Activated CD4-positive, alpha-beta T cell treated with anti-CD3 and anti-CD28 coated beads, Interleukin-2, amount 50 U/mL, for 16 hours (primary cell): ENCODE data around the gene WDR7.

Experiments
- DNase-seq: peaks from one replicate; pipeline ENCODE4 v3.0.0-alpha.2; 2020

Gene WDR7

DNA sequence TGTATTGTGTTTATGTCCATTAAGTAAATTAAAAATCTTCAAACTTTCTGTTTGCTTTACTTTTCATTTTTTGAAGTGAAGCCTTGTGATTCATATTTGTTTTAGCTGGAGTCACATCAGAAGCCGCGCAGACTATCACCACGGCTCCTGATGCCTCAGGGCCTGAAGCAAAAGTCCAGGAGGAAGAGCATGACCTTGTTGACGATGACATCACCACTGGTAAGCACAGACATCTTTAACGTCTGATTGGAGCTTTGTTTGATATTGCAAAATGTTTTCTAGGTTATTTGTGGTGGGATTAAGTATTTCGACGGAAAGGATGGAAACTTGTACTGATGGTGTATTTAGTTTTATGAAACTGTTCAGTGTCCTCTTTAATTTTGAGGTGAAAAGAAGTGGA lies 164.8 kb downstream of the WDR7 start:
- DNase-seq: no peak

DNA sequence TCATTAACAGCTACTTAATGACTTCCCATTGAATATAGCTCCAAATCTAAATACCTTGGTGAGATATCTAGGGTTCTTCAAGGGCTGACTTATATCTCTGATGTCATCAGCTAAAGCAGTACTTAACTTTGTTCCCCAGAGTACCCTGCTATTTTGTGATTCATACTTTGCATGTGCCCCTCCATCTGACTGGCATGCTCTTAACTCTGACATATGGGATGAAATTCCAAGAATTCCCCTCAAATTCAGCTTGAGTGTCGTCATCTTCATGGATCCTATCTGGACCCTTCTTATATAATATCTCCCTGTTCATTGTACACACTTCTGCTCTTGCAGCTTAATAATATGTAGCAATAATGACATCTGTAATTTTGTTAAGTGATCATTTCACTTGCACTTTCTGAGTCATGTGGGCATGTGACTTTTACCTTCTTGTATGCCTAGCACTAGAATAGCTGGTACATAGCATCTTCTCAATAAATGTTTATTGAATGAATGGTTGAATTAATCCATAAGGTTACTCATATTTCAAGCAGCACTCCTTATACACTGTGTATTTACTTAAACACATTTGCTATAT lies 172.9 kb downstream of the WDR7 start:
- DNase-seq: no peak

DNA sequence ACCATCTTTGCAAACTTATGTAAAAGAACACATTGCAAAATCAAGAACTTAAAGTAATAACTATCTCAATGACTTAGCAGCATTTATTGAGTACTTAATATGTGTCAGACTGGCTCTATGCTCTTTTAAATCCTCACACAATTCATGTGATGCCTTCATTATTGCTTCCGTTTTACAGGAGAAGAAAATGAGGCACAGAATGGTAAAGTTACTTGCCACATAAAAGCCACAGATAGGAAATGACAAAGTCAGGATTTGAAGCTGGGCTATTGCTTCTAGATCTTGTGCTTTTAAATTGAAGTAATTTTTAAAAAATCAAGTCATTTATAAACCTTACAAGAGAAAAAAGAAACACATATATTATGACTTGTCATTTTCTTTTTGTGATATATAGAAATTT lies 174.2 kb downstream of the WDR7 start:
- no peak for DNase-seq

DNA sequence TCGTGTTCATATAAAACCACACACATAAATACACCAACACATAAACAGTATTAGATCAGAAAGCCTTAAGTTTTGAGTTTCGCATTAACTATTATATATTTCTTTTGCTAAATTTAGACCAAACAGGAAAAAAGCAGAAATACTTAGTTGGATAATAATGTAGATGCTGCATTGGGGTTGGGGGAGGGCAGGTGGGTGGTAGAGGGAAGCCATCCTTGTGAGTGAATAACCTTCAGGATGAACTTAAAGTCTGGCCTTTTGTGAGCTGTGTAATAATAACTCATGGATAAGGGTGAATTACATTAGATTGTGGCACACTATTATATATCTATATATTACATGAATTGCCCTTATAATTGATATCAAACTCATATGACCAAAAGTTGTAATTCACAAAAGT lies 174.7 kb downstream of the WDR7 start:
- no peak for DNase-seq

DNA sequence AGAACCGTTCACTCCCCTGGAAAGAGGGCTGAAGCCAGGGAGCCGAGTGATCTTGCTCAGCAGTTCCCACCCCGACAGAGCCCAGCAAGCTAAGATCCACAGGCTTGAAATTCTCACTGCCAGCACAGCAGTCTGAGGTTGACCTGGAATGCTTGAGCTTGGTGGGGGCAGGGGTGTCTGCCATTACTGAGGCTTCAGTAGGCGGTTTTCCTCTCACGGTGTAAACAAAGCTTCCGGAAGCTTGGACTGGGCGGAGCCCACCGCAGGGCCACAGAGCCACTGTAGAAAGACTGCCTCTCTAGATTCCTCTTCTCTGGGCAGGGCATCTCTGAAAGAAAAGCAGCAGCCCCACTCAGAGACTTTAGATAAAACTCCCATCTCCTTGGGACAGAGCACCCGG lies 180.8 kb downstream of the WDR7 start:
- no peak for DNase-seq

DNA sequence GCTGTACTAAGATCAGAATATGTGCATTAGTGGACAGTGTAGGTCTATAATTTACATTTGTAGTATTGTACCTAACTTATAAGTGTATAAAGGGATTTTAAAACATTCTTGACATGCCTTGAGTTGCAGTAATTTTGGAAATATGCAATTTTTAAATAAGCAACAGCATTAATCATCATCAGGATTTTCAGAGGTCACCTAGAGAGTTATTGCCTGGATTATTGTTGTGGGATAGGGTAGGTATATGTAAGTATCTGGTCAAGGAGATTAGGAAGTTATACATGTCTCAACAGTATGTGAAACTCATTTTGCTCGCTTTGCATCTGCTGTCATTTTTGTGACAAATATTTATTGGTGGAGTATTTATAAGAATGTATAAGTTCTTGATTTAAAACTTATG lies 184.2 kb downstream of the WDR7 start:
- no peak for DNase-seq

DNA sequence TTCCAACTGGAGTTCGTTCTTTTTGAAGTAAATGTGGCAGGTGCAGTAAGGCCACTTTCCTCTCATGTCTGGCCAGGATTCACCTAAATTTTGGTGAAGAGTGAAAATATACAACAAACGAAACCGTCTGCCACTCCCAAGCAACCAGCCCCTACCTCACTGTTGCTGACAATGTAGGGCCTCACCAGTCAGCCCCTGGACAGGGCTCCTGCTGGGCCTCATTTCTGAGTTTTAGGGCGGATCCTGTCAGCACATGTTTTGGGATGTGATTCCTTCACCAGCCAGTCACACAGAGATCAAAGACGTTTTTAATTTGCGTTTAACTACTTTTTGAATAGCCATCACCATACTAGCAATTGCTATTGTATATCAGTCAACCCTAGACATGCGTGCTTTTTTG lies 185.0 kb downstream of the WDR7 start:
- DNase-seq: no peak

DNA sequence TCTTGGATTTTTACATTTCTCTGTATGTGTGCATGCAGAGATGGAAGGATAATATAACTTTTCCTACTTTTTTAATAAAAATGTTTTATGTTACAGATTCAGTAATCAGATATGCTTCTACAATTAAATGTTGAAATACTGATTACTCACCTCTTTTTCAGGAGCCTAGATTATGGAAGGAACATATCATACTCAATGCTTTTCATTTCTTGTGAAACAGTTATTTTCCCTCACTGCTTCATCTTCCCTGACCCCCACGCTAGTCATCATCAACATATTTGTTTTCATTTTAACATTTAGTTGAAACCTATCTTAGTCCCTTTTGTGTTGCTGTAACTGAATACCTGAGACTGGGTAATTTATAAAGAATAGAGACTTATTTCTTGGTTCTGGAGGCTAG lies 190.7 kb downstream of the WDR7 start:
- no peak for DNase-seq

DNA sequence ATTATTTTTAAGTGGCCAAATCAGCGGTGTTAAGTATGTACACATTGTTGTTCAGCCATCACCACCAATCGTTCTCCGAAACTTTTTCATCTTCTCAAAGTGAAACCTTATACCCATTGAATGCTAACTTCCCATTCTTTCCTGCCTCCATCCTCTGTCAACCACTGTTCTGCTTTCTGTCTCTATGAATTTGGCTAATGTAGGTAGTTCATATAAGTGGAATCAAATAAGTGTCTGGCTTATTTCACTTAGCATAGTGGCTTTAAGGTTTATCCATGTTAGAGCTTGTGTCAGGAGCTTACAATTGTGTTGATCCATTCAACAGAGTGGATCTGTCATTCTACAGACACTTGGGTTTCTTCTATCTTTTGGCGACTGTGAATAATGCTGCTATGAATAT lies 192.1 kb downstream of the WDR7 start:
- DNase-seq: no peak

DNA sequence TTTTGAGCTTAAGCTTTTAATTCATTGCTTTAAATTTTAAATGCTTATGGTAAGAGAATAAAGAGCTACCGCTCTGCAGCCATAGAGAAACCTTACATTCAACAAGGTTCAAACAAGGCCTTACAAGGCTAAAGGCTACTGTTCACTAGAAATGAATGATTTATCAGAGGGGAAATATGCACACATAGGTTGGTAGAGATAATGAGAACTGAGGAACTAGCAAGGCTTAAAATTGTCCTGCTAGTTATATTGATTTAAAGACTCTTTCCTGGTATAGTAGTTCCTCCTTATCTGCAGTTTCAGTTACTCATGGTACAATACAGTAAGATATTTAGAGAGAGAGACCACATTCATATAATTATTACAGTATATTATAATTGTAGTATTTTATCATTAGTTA lies 193.4 kb downstream of the WDR7 start:
- DNase-seq: no peak

DNA sequence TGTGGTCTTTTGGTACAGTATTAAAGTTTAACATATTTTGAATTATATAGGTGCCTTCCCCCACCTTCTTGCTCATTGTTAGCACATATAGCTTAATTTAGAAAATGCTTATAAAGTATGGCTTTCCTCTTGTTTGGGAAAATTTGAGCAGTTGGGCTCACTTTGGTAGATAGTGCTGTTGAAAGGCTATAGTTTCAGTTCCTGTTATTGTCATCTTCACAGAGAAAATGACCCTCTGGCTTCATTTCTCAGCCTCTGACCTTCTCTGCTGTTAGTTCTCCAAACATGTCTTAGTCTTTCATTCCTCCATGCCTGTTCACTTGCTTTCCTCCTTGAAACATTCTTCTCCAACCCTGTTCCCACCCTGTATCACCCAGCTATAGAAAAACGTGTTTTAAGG lies 200.6 kb downstream of the WDR7 start:
- DNase-seq: no peak

DNA sequence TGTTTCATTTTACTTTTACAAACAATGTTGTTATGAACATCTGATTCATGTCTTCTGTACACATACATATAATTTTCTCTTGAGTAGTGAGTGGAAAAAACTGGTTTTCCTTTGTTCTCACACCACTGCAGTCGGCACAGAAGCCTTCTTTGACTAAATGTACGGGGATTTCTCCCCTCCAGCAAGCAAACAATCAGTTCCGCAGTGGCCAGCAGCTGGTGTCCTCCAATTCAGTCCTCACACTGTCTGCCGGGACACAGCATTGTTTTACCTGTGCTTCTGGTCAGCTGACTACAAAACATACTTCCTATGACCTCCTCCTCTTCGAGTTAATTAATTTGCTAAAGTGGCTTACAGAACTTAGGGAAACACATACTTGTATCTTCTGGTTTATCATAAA lies 202.8 kb downstream of the WDR7 start:
- DNase-seq: no peak

DNA sequence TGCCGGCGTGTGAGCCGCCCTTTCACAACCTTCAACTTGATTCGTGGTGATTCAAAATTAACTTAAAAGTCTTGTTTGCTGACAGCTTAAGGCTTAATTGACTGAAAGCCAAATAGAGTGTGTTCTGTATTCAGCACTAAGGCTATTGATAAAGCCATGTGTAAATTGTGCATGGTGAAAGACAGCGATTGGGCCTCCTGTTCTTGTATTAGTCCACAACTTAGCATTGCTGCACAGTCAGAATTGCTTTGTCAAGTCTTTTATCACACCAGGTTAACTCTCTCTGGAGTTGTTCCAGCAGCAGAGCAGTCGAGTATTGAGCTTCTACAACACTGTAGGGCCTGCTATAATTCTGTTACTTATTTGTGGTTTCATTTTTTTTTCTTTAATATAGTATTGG lies 210.1 kb downstream of the WDR7 start:
- no peak for DNase-seq

DNA sequence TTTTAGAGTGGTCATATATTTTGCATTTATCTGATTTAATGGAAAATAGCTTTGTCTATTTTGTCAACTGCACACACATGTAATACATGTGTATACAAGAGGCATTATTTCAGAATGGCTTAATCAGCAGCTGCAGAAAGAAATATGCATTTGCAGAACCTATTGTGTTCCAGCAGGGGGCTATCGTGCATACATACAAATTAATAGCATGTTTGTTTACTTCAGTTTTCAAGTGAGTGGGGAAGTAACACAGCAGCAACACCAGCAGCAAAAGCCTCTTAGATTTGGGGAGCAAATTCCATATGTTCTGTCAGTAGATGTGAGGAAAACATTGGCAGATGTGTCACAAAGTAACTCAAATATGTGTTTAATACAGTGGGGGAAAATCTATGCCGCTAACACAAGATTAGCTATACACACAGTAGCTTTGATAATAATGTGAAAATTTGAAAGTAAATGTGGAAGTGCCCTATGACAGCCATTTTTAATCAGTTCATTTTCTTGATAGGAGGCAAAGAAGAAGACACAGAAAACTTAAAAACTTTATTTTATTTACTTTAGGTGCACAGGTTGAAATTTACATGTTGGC lies 218.1 kb downstream of the WDR7 start:
- DNase-seq: peak; percentile 47

DNA sequence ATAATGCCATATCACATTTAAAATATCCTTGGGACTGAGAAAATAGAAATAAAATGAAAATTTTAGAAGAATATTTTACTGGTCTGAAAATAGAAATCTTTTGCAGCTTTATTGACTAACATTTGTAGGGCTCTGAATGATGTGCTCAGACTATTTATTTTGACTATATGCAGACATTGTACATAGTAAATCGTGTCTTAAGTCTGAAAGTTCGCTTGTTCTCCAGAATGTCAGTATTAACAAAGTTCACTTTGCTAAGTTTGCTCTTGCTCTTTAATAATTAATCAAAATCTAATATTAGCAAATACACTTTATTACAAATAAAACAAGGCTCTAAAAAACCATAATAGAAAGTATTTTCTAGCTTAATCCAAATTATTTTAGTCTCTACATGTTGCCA lies 219.8 kb downstream of the WDR7 start:
- DNase-seq: no peak

DNA sequence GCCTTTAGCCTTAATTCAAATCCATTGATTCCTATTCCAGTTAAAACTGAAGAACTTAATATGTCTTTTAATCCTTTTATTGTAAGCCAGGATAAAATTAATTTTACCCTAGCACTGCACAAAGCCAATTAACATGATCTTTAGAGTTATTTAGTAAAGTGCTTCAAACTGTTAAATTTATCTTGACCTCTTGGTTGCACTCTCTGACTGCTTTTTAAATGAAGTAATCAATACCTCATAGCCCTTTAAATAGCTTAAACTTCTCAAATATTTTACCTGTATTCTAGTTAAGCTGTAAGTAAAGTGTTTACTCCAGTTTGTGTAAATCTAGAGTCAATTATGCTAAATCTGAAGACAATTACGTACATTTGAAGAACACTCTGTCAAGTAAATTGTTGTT lies 221.0 kb downstream of the WDR7 start:
- DNase-seq: no peak

DNA sequence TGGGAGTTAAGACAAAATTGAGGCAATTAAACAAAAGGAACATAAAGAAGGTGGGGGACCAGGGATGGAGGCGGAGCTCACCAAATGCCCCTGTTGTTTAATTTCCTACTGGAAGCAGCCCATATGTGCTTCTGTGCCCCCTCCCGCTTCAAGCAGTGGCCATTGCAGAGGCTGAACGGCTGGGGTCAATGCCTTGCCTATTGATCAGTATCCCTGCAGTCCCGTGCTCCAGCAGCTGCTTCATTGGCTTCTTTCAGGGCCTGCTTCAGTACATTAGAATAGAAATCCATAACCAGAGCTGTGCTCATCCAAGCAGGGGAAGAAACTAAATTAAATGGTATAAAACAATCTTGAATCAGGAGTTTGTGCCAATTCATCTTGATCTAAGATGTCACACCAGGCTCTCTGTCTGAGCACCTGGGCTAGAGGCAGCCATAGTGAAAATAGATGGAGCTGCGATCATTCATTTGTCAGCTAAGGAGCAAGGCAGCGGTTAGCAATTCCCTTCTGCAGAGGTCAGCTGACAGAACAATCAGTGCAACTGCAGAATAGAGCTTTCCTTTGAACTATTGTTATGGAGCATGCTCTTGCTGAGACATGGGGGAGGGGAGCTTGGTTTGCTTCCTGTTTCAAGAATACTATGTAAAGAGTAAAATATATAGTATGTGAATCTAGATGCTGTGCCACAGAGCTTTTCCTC lies 222.4 kb downstream of the WDR7 start:
- no peak for DNase-seq

DNA sequence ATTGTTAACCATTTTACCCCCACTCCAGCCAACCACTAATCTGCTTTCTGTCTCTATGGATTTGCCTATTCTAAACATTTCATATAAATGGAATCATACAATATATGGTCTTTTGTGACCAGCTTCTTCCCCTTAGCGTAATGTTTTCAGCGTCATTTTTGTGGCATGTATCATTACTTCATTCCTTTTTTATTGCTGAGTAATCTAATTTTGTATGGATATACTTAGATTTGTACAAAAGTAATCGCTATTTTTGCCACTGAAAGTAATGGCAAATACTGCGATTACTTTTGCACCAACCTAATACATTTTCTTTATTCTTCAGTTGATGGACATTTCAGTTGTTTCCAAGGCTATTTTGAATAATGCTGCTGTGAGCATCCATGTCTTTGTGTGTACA lies 227.6 kb downstream of the WDR7 start:
- no peak for DNase-seq

DNA sequence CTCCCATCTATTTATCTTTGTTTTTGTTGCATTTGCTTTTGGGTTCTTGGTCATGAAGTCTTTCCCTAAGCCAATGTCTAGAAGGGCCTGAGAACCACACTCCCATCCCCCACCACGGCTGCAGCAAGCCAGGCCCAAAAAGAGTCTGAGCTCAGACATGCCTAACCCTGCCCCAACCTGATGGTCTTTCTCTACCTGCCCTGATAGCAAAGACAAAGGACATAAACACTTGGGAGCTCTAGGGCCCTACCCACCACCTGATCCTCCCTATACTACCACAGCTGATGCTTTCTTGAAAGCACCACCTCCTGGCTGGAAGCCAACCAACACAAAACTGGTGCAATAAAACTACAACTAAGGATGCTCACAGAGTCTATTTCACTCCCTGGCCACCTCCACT lies 233.4 kb downstream of the WDR7 start:
- DNase-seq: no peak

DNA sequence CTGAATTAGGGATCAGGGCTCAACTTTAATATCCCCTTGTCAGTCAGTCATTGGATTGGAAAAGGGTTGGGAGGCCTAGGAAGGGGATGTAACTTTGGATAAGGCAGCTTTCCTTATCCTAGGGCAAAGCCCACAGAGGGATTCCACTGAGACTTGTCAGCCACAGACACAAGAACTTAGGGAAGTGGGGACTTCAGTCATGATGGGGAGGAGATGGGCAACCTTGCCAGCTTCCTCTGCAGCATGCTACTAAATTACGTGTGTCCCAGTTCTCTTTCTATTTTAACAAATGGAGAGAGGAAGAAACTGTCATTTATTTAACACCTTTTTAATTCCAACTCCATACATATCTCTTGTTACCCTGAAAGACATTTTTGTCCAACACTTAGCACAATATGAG lies 237.8 kb downstream of the WDR7 start:
- no peak for DNase-seq

DNA sequence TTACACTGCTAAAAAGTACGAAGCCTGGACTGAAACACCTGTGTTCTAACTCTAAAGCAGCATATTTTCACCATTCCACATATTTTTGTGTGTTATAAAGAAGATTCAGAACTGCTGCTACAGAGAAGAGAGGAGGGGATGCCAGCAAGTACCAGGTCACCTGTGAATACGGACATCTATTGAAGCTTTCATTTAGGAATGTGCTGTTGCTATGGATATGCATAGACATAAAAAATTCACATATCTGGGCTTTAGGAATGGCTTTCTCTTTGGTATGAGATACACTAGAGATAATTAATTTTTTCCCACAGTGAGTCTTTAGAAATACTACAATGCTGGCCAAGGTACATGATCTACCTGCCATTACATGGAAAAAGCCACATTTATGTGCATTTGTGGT lies 238.5 kb downstream of the WDR7 start:
- DNase-seq: no peak

DNA sequence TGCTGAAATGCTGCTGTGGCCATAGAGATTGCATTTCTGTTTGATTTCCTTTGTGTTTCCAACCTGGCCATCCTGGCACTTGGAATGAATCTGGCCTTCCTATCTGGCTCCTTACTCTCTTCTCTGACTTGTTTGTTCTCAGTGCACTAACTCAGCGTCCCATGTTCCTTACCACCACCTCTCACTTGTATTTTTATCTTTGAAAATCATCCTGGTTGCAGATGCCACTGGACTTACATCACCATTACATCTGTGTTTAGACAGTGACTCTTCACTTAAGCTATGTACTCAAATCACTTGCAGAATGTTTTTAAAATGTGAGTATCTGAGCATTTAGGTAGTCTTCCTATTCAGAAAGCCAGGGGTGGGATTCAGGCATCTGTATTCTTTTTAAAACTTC lies 239.5 kb downstream of the WDR7 start:
- DNase-seq: no peak

DNA sequence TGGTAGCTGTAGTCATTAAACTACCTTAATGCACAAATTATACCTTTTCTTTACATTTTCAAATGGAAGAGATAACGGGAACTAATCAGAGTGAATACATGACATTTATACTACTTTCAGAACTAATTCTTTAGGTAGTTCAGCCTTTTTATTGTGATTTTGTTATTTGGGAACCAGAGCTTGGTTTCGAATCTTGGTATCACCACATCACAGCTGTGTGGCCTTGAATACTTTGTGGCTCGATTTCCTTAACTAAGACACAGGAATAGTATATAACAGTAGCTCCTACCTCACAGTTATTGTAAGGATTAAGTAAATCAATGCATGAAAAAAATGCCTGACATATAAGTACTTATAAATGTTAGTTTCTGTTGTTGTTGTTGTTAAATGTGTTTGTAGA lies 240.0 kb downstream of the WDR7 start:
- DNase-seq: no peak

DNA sequence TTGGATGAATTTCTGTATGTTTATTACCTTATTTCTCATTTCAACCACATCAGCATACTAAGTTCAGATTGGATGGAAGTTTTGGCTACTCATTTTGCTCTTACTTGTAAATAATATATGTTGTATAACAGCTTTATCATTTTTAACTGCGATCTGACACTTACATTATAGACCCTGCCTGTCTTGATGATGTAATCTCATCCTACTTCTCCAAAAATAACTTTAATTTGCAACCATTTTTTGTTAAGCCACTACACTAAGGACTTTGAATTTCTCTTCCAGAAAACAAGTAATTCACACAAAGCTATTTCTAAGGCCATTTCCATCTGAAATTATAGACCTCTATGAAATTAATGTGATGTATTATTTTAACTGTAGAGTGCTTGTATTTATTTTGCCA lies 240.7 kb downstream of the WDR7 start:
- no peak for DNase-seq

DNA sequence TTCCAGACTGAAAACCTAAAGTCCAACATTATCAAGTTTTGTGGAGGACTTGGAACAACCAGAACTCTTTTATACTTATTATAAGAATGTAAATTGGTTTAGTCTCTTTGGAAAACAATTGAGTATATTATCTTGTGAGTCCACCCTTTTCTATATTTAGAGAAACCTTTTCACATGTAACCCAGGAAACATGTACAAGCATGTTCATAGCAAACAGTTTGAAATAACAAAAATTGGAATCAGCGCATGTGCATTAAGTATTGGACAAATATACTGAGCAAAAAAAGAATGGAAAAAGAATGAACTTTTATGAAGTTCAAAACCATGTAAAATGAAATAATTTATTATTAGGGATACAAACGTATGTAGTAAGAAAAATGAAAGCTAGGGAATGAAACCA lies 246.0 kb downstream of the WDR7 start:
- DNase-seq: no peak
